ENCODE measurements around the gene ARID5B.

ARID5B gene

GRCh38 chr10:62033125-62033524, 131.6 kb downstream of the ARID5B start:
- DNase-seq (ENCODE audit: low spot score), result no peak

- DNase-seq (ENCODE audit: low spot score), result no peak
These were observed 132.7 kb downstream of the ARID5B start for GRCh38 chr10:62034096-62034640.

GRCh38 chr10:62036186-62037081, 134.9 kb downstream of the ARID5B start:
- DNase-seq (ENCODE audit: low spot score), result no peak

- DNase-seq (ENCODE audit: low spot score), result no peak
These were observed 135.8 kb downstream of the ARID5B start for GRCh38 chr10:62037166-62037831.

- DNase-seq (ENCODE audit: low spot score), result no peak
These were observed 136.6 kb downstream of the ARID5B start for GRCh38 chr10:62037890-62038608.

- DNase-seq (ENCODE audit: low spot score), result no peak
These were observed 137.2 kb downstream of the ARID5B start for GRCh38 chr10:62038609-62039190.

- DNase-seq (ENCODE audit: low spot score), result no peak
These were observed 138.5 kb downstream of the ARID5B start for GRCh38 chr10:62039954-62040353.

- no peak for DNase-seq (ENCODE audit: low spot score)
These were observed 139.4 kb downstream of the ARID5B start for GRCh38 chr10:62040881-62041280.

- DNase-seq (ENCODE audit: low spot score), result no peak
These were observed 142.0 kb downstream of the ARID5B start for GRCh38 chr10:62043421-62044021.

GRCh38 chr10:62044566-62044965, 143.1 kb downstream of the ARID5B start:
- DNase-seq (ENCODE audit: low spot score), result no peak

- DNase-seq (ENCODE audit: low spot score), result no peak
These were observed 144.4 kb downstream of the ARID5B start for GRCh38 chr10:62045765-62046521.

GRCh38 chr10:62046522-62047227, 145.2 kb downstream of the ARID5B start:
- DNase-seq (ENCODE audit: low spot score), result no peak

- no peak for DNase-seq (ENCODE audit: low spot score)
These were observed 145.9 kb downstream of the ARID5B start for GRCh38 chr10:62047228-62047892.

- no peak for DNase-seq (ENCODE audit: low spot score)
These were observed 146.5 kb downstream of the ARID5B start for GRCh38 chr10:62047960-62048383.

- DNase-seq (ENCODE audit: low spot score), result no peak
These were observed 147.0 kb downstream of the ARID5B start for GRCh38 chr10:62048470-62048869.

- DNase-seq (ENCODE audit: low spot score), result peak; percentile 86
These were observed 147.6 kb downstream of the ARID5B start for GRCh38 chr10:62048919-62049623.

GRCh38 chr10:62049624-62050345, 148.3 kb downstream of the ARID5B start:
- DNase-seq (ENCODE audit: low spot score), result no peak

GRCh38 chr10:62050346-62050892, 148.9 kb downstream of the ARID5B start:
- no peak for DNase-seq (ENCODE audit: low spot score)

Measured in left forelimb (tissue), 1 donor.